ENCODE results near the gene NSG1.
A peak's percentile ranks its signal among the peaks of the same experiment; 100 is the strongest.

The NSG1 gene

GRCh38 chr4:4386736-4387392 lies at the start of gene NSG1:
Gene NSG1 (plus strand): TSS chr4:4387102. CDS start chr4:4387630, 528 bp downstream.
- H3K27me3 Mint-ChIP-seq (ENCODE audit: low read depth, poor library complexity) = peaks cover 87% of the 10 kb centered on the region
- H3K36me3 Mint-ChIP-seq (ENCODE audit: low read depth) = no peaks in the 10 kb centered on the region
- peaks cover 25% of the 10 kb centered on the region for H3K4me1 Mint-ChIP-seq
- no peak for TF ChIP-seq CTCF (IDR thresholded peaks at IDR 0.05)
- peak; percentile 78 for DNase-seq
- H3K9me3 Mint-ChIP-seq = no peaks in the 10 kb centered on the region
- no peak within 1 kb of the TSS for H3K27ac Mint-ChIP-seq
- peak within 1 kb of the TSS; percentile 82 for H3K4me3 Mint-ChIP-seq

- TF ChIP-seq CTCF (IDR thresholded peaks at IDR 0.05) = no peak
- no peak for DNase-seq
- H3K4me3 Mint-ChIP-seq = no peak overlapping the region
- H3K27me3 Mint-ChIP-seq (ENCODE audit: low read depth, poor library complexity) = peaks cover 13% of the 10 kb centered on the region
- no peaks in the 10 kb centered on the region for H3K36me3 Mint-ChIP-seq (ENCODE audit: low read depth)
- peaks cover 5% of the 10 kb centered on the region for H3K4me1 Mint-ChIP-seq
- H3K27ac Mint-ChIP-seq = peak overlapping the region; percentile 54
- H3K9me3 Mint-ChIP-seq = no peaks in the 10 kb centered on the region
Observed at GRCh38 chr4:4338210-4339001, 48.5 kb upstream of the NSG1 start.

GRCh38 chr4:4339504-4340085 lies 47.3 kb upstream of the NSG1 start:
- Mint-ChIP-seq H3K9me3 (no peaks in the 10 kb centered on the region), H3K36me3 (ENCODE audit: low read depth) (no peaks in the 10 kb centered on the region), H3K4me3 (no peak overlapping the region), H3K4me1 (peaks cover 5% of the 10 kb centered on the region), H3K27me3 (ENCODE audit: low read depth, poor library complexity) (peaks cover 6% of the 10 kb centered on the region), H3K27ac (no peak overlapping the region)
- no peak for TF ChIP-seq CTCF (IDR thresholded peaks at IDR 0.05)
- no peak for DNase-seq

GRCh38 chr4:4341861-4342650 lies 44.8 kb upstream of the NSG1 start:
- Mint-ChIP-seq H3K27ac (no peak overlapping the region), H3K9me3 (no peaks in the 10 kb centered on the region), H3K4me1 (no peaks in the 10 kb centered on the region), H3K36me3 (ENCODE audit: low read depth) (no peaks in the 10 kb centered on the region), H3K27me3 (ENCODE audit: low read depth, poor library complexity) (peaks cover 7% of the 10 kb centered on the region), H3K4me3 (no peak overlapping the region)
- TF ChIP-seq CTCF (IDR thresholded peaks at IDR 0.05) = no peak
- no peak for DNase-seq

GRCh38 chr4:4343038-4343437 lies 43.9 kb upstream of the NSG1 start:
- TF ChIP-seq CTCF (IDR thresholded peaks at IDR 0.05) = no peak
- Mint-ChIP-seq H3K27ac (no peak overlapping the region), H3K27me3 (ENCODE audit: low read depth, poor library complexity) (peaks cover 7% of the 10 kb centered on the region), H3K36me3 (ENCODE audit: low read depth) (no peaks in the 10 kb centered on the region), H3K9me3 (no peaks in the 10 kb centered on the region), H3K4me3 (no peak overlapping the region), H3K4me1 (no peaks in the 10 kb centered on the region)
- no peak for DNase-seq
